ENCODE results near the gene MYO5A.
"Not testable (repeated sequence)": the region's sequence is repeated elsewhere in the genome, so short reads cannot be mapped to it uniquely, and the experiment has no call there.

Gene MYO5A

DNA sequence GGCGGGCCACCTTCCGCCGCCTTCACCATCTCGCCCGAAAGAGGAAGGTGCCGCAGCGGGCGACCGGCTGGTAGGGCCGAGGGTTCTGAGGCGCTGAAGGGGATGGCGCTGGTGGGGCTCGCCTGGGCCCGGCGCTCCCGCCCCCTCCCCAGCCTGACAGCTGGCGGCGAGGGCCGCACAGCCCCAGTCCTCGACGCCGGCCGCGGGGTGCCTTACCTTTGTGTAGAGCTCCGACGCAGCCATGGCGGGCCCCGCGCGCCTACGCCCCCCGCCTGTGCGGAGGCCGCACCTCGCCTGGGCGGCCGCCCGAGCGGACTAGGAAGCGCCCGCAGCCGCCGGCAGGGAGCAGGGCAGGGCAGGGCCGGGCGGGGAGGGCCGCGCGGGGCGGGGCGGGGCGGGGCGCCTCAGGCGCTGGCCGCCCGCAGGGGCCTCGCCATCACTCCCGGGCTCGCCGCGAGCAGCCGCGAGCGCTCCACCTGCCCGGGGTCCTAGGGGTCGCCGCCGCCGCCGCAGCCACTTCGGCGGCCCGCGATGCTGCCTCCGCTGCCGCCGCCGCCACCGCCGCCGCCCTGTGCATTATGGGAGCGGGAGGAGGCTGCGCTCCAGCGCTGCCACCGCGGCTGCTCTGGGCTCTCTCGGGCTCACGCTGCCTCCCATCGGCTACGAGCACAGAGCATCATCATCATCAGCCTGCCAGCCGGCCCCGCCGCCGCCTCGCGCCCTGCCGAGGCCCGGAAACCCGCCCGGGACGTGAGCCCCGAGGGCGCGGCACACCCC, at the start of gene MYO5A:
Gene MYO5A (minus strand): TSS at position 317 of the 777 bp plus-strand sequence. CDS start 74 bp downstream, at position 243.
- peak; percentile 59 to 77 (median 60) for DNase-seq (ENCODE audit: low read depth in 3 of 3)

- DNase-seq (ENCODE audit: low read depth in 3 of 3) = no peak
These were observed 48.0 kb upstream of the MYO5A start for GRCh38 chr15:52576692-52577091.

GRCh38 chr15:52575573-52575972, 46.9 kb upstream of the MYO5A start:
- not testable (repeated sequence) for DNase-seq (ENCODE audit: low read depth in 3 of 3)

- DNase-seq (ENCODE audit: low read depth in 3 of 3) = no peak
These were observed 46.4 kb upstream of the MYO5A start for GRCh38 chr15:52575072-52575471.

- DNase-seq (ENCODE audit: low read depth in 3 of 3) = not testable (repeated sequence)
These were observed 45.9 kb upstream of the MYO5A start for GRCh38 chr15:52574623-52575022.

GRCh38 chr15:52568601-52569585, 40.2 kb upstream of the MYO5A start, which contains the start of gene ARPP19:
TSS of gene ARPP19 (minus strand) at chr15:52569030. CDS start at chr15:52568892, 138 bp downstream.
- DNase-seq (ENCODE audit: low read depth in 3 of 3) = peak; percentile 63 to 85 (median 70)

GRCh38 chr15:52567871-52568600, 39.4 kb upstream of the MYO5A start:
- peak in 2 of 3 experiments; percentile 21 to 37 for DNase-seq (ENCODE audit: low read depth in 3 of 3)

- DNase-seq (ENCODE audit: low read depth in 3 of 3) = no peak
These were observed 38.2 kb upstream of the MYO5A start for GRCh38 chr15:52566889-52567288.

- DNase-seq (ENCODE audit: low read depth in 3 of 3) = not testable (repeated sequence)
These were observed 37.0 kb upstream of the MYO5A start for GRCh38 chr15:52565417-52566358.

- DNase-seq (ENCODE audit: low read depth in 3 of 3) = no peak
These were observed 34.9 kb upstream of the MYO5A start for GRCh38 chr15:52563501-52564060.

DNA sequence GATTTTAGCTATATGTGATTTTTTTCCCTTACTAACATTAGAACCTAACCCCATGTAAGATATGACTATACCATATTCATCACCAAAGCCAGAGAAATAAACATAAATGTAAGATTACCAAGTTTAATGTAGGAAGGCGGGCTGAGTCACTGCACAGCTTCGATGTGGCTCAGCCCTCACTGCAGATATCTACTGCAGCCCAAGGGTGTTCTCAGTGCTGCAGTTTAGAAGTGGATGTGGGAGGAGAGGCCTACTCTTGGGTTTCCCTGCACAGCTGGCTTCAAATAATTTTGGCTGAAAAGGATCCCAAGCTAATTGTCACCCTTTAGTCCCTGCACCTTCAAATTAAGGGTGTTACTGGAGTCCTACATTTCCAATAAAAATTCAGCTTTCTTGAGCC, 30.9 kb upstream of the MYO5A start:
- DNase-seq (ENCODE audit: low read depth in 3 of 3) = peak in 2 of 3 experiments; percentile 28 to 52

DNA sequence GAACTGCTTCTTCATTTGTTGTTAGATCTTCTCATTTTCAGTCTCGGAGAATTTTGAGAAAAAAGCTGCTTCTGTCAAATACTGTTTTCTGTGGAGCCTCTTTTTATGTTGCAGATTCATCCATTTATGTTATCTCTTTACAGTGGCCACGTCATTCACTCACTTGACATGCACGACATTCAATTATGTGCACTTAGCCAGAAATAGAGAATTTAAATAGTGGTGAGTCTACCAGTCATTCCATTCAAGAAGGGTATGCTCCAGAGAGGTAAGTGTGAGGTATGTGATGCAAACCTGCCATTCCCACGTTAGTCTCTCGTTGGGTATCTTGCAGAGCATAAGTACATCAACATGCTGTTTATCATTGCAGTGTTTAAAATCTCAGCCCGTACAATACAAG, 30.3 kb upstream of the MYO5A start:
- no peak for DNase-seq (ENCODE audit: low read depth in 3 of 3)

DNA sequence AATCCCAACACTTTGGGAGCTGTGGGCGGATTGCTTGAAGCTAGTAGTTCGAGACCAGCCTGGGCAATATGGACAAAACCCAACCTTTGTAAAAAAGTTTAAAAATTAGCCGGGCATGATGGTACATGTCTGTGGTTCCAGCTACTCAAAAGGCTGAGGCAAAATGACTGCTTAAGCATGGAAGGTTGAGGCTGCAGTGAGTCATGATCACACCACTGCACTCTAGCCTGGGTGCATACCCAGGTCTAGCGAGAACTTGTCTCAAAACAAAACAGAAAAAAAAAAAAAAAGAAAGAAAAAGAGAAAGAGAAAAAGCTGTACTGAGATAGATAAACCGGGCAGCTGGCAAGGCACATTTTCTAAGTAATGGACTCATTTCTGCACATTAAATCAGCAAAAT, 29.5 kb upstream of the MYO5A start:
- peak in 2 of 3 experiments; percentile 39 to 55 for DNase-seq (ENCODE audit: low read depth in 3 of 3)

DNA sequence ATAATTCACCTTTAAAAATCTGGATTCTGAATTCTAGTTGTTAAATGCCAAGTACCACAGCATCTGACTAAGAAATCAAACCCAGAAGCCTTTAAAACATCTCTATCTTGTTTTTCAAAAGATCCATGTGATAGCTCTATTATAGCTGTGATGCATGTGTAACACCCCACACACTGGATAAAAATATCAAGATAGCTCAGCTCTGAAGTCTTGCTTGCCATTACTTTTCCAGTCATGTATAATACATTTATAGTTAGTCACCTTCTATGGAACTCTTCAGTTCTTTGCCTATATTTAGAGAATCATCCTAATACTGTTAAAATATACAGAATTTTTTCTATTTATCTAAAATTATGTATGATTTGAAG, 28.6 kb upstream of the MYO5A start:
- no peak for DNase-seq (ENCODE audit: low read depth in 3 of 3)

- no peak for DNase-seq (ENCODE audit: low read depth in 3 of 3)
These were observed 28.0 kb upstream of the MYO5A start for GRCh38 chr15:52556524-52557273.

DNA sequence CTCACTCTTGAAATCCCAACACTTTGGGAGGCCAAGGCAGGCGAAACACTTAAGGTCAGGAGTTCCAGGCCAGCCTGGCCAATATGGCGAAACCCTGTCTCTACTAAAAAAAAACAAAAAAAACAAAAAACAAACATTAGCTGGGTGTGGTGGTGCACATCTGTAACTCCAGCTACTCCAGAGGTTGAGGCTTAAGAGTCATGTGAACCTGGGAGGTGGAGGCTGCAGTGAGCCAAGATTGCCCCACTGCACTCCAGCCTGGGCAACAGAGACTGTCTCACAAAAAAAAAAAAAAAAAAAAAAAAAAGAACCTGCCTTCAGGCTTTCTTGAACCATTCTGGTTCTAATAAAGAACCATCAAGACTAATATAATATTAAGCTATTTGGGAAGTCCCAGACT, 23.6 kb upstream of the MYO5A start:
- DNase-seq (ENCODE audit: low read depth in 3 of 3) = no peak

- DNase-seq (ENCODE audit: low read depth in 3 of 3) = no peak
These were observed 23.1 kb upstream of the MYO5A start for GRCh38 chr15:52551762-52552161.

DNA sequence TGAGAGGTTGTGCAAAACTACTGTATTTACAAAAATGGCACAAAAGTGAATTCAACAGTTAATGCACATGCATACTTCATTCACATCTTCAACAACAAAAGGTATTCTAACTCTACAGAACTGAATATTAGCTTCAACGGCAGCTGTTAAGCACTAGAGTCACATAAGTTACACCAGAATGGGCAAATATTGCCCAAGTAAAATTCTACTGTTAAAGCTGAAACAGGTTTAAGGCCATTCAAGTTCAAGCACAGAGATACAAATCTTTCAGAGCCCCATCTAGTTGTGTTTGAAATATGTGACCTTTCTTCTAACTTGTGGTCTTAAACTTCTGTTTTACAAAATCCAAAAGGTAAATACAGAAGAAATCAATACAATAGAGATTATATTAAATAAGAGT, 22.5 kb upstream of the MYO5A start:
- DNase-seq (ENCODE audit: low read depth in 3 of 3) = not testable (repeated sequence)

DNA sequence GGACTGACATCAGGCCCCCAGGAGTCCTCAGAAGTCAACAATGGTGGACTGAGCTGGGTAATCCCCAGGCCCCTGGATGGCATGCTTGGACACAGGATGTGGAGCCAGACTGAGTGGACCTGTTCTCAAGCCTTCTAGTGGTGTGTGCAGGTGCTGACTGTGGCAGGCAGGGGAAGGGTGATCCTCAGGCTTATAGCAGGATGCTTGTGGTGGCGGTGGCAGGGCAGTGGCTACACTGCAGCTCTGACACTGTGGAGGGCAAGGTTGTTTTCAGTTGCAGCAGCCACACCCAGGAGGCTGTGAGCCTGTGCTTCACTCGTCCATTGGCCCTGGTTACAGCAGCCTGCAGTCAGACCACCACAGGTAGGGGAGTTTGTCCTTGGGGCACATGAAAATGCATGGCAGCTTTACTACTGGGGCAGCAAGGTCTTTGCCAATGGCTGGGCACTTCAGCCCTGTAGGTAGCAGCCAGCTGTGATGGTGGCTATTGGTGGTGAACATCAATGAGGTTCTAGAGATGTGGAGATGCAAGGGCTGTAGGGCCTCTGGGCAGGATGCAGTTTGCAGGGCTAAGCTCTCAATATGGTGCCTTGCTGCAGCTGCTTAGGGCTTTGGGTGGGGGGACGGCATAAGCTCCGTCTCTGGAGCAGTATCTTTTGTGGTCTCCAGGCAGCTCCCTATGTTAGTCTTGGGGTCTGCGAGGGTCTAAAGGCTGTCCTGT, 17.5 kb upstream of the MYO5A start:
- no peak for DNase-seq (ENCODE audit: low read depth in 3 of 3)
